Measurements from ENCODE around the gene DAP.
"Not testable (repeated sequence)": the region's sequence is repeated elsewhere in the genome, so short reads cannot be mapped to it uniquely, and the experiment has no call there.

DAP gene

GRCh38 chr5:10733426-10733825 lies 27.6 kb downstream of the DAP start:
- no peak for DNase-seq

GRCh38 chr5:10731913-10732312 lies 29.1 kb downstream of the DAP start:
- DNase-seq: no peak

GRCh38 chr5:10730043-10730351 lies 31.0 kb downstream of the DAP start:
- no peak for DNase-seq

DNA sequence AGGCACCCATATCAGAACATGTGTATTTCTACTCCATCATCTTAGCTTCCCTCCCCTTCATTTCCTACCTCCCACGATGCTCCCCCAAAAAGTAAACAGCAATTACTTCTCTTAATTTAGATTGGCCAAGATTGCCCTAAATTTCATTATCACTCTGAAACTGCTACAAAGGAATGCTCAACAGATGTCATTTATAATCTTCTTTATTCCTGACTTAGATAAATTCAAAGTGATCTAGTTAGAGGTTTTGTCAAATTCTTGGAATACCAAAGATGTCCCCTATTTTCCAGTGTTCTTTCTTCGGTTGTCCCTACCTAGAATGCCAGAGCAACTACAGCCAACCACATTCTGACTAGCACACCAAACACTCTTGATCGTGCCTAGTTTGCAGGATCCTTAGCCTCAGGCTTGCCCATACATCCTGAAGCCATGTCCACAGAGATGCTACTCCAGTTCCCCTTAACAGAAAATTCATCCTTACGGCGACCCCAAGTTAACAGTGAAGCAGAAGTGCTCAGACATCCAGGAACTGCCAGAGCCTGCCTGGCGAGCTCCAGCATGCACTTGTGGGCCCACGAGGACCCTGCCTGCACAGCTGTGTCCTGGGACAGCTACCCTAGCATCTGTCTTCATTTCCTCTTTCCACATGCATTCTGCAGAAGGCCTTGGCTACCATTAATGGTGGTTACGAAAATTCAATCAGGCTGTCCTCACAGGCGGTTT lies 31.6 kb downstream of the DAP start:
- DNase-seq: no peak

DNA sequence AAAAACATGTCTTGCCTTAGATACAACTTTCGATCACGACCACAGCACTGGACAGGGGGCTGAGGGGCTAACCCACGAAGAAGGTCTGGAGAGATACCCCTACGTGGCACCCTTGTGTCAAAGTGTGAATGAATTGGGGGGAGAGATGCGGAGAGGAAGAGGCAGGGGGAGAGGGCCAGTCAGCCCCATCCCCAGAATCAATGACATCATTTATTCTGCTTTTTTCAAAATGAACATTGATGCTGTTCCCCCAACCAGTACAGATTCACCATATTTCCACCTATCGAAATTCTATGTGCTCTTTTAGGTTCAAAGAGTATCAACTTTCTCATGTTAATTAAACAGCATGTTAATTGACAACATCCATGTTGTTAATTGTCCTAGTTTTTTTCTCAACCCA lies 32.4 kb downstream of the DAP start:
- no peak for DNase-seq

GRCh38 chr5:10727861-10728260 lies 33.2 kb downstream of the DAP start:
- DNase-seq: no peak

DNA sequence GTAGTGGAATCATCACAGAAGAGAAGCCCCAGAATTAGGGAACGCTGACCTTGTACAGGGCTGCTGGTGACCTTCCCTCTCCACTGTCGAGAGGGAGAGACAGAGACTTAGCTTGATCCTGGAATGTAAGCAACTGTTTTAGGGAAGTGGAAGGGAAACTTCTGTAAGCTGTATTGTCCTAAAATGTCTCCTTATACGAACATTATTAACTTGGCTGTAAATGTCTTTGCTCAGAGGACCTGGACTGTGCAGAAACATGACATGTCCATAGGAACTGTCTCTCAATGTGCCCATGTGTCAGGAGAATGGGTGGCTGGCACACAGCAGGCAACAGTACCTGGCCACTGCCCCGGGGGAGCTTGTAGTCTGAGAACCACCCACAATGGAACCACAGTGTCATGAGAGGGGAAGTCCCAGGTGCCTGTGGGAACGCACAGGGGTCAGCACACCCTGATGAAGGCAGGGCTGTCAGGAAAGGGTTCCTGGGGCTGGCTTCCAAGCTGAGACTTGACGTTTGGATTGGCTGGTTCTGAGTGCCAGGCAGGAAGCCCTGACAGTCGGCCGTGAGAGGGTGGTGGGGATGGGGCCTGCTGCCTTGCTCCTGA lies 34.0 kb downstream of the DAP start:
- no peak for DNase-seq

GRCh38 chr5:10726179-10726912 lies 34.7 kb downstream of the DAP start:
- no peak for DNase-seq

GRCh38 chr5:10725636-10726035 lies 35.4 kb downstream of the DAP start:
- DNase-seq: no peak

DNA sequence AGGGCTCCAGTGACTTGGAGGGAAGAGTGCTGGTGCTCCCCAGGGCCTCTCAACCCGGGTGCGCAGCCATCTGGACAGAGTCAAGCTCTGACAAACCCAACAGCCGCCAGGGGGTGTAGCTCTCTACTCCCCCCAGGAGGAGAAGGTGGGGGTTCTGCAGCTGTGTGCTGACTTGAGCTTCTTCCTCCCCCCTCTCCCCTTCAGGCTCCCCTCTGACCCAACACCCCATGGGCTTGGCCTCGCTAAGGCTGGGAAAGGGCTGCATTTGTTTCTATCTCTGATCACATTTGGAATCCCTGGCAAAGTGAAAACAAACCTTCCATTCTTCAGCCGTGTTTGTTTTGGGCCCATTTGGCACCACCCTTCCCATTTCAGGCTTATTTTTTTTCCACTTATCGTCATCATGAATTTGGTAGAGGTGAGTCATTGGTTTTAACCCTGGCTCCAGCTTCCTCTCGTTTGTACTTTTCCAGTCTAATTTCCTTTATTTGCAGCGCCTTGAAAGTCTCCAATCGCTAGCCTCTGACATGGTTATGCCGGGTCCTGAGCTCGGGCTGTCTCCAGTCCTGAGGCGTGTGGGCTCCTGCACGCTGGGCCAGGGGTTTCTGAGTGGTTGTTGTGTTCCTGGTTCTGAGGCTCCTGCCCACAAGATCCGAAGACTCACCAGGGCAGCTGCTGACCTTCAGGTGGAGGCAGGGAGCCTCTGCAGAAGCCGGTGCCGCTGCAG lies 36.1 kb downstream of the DAP start:
- DNase-seq: no peak

- no peak for DNase-seq
These were observed 37.5 kb downstream of the DAP start for GRCh38 chr5:10723514-10723913.

GRCh38 chr5:10720766-10721165 lies 40.3 kb downstream of the DAP start:
- DNase-seq: not testable (repeated sequence)

DNA sequence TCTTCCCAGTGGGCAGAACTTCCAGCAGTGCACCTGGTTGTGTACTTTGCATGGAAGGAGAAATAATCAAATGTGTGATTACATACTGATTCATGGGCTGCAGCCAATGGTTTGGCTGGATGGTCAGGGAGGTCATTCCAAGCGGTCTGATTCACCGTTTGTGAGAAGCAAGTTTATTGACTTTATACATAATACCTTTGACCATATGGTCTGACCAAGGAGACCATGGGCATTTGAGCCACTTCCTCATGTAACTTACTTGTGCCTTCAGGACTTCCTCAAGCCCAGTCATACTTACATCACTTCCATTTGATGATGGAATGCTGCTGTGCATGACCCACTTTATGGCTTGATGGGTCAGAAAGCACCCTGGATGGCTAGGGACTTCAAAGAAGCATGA lies 41.1 kb downstream of the DAP start:
- DNase-seq: no peak

DNA sequence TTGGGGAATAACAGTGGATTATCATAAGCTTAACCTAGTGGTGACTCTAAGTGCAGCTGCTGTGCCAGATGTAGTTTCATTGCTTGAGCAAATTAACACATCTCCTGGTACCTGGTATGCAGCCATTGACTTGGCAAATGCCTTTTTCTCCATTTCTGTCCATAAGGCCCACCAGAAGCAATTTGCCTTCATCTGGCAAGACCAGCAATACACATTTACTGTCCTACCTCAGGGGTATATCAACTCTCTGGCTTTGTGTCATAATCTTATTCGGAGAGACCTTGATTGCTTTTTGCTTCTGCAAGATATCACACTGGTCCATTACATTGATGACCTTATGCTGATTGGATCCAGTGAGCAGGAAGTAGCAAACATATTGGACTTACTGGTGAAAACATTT lies 42.4 kb downstream of the DAP start:
- not testable (repeated sequence) for DNase-seq

DNA sequence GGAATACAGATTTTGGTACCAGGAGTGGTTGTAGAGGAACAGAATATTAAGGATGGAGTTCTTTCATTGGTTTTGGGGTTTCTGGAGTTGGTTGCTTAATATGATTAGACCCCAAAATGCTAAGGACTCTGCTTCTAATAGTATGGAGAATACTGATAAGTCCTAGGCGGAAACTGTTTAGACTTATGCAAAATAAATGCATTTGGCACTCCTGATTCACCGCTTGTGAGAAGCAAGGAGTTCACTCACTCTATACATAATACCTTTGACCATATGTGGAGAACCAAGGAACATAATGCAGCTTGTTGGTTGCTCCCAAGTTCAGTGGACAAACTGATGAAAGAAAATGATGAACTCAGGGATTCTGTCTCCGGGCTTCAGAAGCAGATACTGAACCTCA lies 44.2 kb downstream of the DAP start:
- not testable (repeated sequence) for DNase-seq

GRCh38 chr5:10715605-10716290 lies 45.3 kb downstream of the DAP start:
- no peak for DNase-seq

DNA sequence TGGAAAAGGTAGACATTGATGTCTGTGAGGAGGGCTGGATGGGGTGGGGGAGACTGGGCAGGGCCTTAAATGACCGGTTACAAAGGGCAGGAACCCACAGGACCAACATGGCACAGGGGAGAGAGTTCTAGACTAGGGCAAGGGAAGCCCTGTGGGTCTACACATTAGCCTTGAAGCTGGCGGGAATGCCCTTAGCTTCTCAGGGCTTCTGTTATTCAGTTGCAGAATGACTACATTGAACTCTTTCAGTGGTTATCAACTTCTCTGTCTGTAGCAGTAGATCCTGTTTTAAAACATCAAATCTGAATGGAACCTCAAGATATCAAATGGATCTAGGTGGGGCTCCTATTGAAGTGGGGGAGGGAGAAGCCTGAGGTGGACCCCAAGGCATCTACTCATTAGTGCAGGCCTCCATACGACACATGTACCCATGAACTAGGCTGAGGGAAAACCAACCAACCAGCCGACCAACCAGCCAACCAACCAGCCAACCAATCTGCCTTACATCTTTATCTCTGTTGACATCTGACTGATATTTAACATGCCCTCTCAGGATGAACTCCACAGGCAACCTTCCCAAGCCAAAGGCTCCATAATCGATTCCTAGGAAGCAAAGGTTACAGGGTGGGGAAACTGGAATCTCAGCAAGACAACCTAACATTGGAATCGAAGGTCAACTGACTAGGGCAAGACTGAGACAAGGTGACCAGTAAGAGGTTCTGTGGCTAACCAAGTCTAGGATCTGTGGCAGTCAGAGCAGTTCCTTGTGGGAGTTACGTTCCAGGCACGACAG lies 48.3 kb downstream of the DAP start:
- DNase-seq: no peak

GRCh38 chr5:10711562-10711961 lies 49.5 kb downstream of the DAP start:
- no peak for DNase-seq

DNA sequence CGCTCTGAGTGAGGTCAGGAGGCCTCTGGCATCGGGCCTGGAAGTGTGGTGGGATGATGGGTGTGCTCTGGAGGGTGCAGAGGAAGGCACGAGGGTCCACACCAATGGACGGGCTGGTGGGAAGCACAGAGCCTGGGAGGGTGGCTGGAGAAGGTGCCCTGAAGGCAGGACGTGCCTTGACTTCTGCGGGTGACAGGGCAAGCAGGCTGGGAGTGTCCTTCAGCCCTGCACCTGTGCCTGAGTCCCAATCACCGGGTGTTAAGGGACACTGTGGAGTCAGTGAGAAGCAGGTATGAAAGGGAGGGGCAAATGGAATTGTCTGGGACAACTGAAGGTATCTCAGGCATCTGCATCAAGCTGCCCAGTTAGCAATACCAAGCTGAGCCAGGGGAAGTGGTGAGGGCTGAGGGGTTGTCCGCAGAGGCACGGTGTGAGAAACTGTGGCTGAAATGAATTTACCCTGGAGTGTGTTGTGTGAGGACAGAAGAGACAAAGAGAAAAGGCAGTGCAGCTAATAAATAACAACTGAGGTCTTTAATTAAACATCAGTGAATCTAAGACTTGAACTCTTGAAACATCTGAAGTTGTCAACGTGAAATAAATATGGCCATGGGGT lies 50.4 kb downstream of the DAP start:
- DNase-seq: no peak

DNA sequence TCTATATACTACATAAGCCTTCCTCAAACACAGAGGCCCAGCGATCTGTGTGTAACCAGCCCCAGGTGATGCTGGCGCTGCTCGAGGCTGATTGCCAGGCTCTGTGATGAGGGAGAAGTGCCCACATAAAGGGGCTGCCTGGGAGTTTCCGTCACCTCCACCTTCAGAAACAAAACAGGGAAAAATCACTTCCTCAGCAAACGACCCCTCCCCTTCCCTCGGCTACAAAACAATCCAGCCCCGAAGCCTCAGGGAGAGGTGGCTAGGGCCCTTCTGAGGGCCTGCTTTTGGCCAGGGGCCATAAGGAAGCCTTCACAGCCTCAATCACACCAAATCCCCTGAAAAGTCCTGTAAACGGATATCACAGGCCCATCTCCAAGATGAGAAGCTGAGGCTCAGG lies 51.1 kb downstream of the DAP start:
- no peak for DNase-seq

DNA sequence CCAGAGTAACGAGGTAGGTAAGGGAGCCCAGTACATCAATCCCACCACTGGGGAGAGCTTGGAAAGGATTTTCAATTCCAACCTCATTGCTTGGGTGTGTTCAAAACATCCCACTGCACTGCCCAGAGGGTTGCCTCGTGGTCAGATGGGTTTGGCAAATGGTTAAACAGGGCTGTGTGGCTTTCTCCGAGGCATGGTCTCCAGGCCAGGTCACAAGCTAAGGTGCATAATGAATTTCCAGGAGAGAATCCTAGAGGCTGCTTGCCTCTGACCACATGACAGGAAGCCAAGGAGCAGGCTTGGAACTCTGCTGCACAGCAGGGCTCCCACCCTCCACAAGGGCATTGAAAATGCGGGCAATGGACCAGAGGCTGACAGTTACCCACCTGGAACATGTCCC lies 51.6 kb downstream of the DAP start:
- DNase-seq: no peak

Data from KG1 (cell line).